HepG2 (cell line): Measurements from ENCODE around the gene MYO19. TPM values are rescaled to one million over a fixed set of nuclear protein-coding genes. Genes with fewer than 3 reads are reported as not detected.

Experiments
- AHR ChIP-seq: IDR thresholded peaks from 2 replicates; pipeline ENCODE4 v1.6.1; 2018; ENCODE audit warnings: missing genetic modification reagents, missing compliant biosample characterization
- ARNT ChIP-seq: fragments of 450-650 bp; IDR thresholded peaks from 2 replicates; pipeline ENCODE4 v1.6.1; 2017
- DBP ChIP-seq: sonication (generic); formaldehyde crosslinking; IDR thresholded peaks from 2 replicates; pipeline ENCODE4 v1.4.0; 2020; ENCODE audit warnings: missing genetic modification reagents; ENCODE audit errors: not compliant biosample characterization
- DMTF1 ChIP-seq: sonication (generic); formaldehyde crosslinking; IDR thresholded peaks from 2 replicates; pipeline ENCODE4 v1.4.0; 2020; ENCODE audit warnings: mild to moderate bottlenecking, missing genetic modification reagents
- DNMT3B ChIP-seq: conservative IDR thresholded peaks from 2 replicates; pipeline ENCODE4 v1.6.1; 2016; ENCODE audit warnings: missing biosample characterization, control low read depth
- EHMT2 ChIP-seq: fragments of 200-600 bp; sonication (generic); IDR thresholded peaks from 2 replicates; pipeline ENCODE4 v1.7.0; 2017; ENCODE audit warnings: antibody characterized with exemption, low read depth, low read length, borderline replicate concordance
- HIVEP1 ChIP-seq: sonication (generic); formaldehyde crosslinking; IDR thresholded peaks from 2 replicates; pipeline ENCODE4 v1.4.0; 2020; ENCODE audit warnings: mild to moderate bottlenecking, missing genetic modification reagents
- MXD4 ChIP-seq: IDR thresholded peaks from 2 replicates; pipeline ENCODE4 v1.6.1; 2016; ENCODE audit warnings: mild to moderate bottlenecking, missing biosample characterization, missing genetic modification reagents
- PATZ1 ChIP-seq: sonication (generic); formaldehyde crosslinking; IDR thresholded peaks from 2 replicates; pipeline ENCODE4 v1.4.0; 2020; ENCODE audit warnings: missing genetic modification reagents
- SP5 ChIP-seq: IDR thresholded peaks from 2 replicates; pipeline ENCODE4 v1.6.1; 2016; ENCODE audit warnings: low read depth, borderline replicate concordance
- ZBTB49 ChIP-seq: sonication (generic); formaldehyde crosslinking; IDR thresholded peaks from 2 replicates; pipeline ENCODE4 v1.4.0; 2020; ENCODE audit warnings: missing genetic modification reagents, borderline replicate concordance
- ZFY ChIP-seq: sonication (generic); formaldehyde crosslinking; IDR thresholded peaks from 2 replicates; pipeline ENCODE4 v1.4.0; 2020; ENCODE audit warnings: missing genetic modification reagents
- ZNF143 ChIP-seq: sonication (generic); formaldehyde crosslinking; IDR thresholded peaks from 2 replicates; pipeline ENCODE4 v1.4.0; 2020; ENCODE audit warnings: missing genetic modification reagents
- ZNF225 ChIP-seq: sonication (generic); formaldehyde crosslinking; IDR thresholded peaks from 2 replicates; pipeline ENCODE4 v1.4.0; 2020; ENCODE audit warnings: mild to moderate bottlenecking, missing genetic modification reagents
- ZNF256 ChIP-seq: sonication (generic); formaldehyde crosslinking; conservative IDR thresholded peaks from 2 replicates; pipeline ENCODE4 v1.4.0; 2020; ENCODE audit warnings: missing genetic modification reagents
- ZNF280D ChIP-seq: sonication (generic); formaldehyde crosslinking; IDR thresholded peaks from 2 replicates; pipeline ENCODE4 v1.5.1; 2020; ENCODE audit warnings: mild to moderate bottlenecking, missing genetic modification reagents
- ZNF446 ChIP-seq: sonication (generic); formaldehyde crosslinking; IDR thresholded peaks from 2 replicates; pipeline ENCODE4 v1.5.0; 2020; ENCODE audit warnings: mild to moderate bottlenecking, missing genetic modification reagents
- ZNF451 ChIP-seq: sonication (generic); formaldehyde crosslinking; IDR thresholded peaks from 2 replicates; pipeline ENCODE4 v1.5.0; 2020; ENCODE audit warnings: mild to moderate bottlenecking, missing genetic modification reagents
- ZNF619 ChIP-seq: sonication (generic); formaldehyde crosslinking; IDR thresholded peaks from 2 replicates; pipeline ENCODE4 v1.4.0; 2020; ENCODE audit warnings: mild to moderate bottlenecking, missing genetic modification reagents
- polyA plus RNA-seq, 8 experiments: library from polyadenylated mRNA; depleted of rRNA in 3 of 8; stranded (reverse) in 7 of 8; unstranded in 1 of 8; fragments of >200 nt; fragmentation: Illumina TruSeq in 4 of 8; extraction: Trizol in 4 of 8; gene quantifications; 2 replicates each; pipeline versions ENCODE4 v1.2.1 to v1.2.3, GENCODE V29; 2011 to 2016; ENCODE audit warnings: low read depth in 4 of 8, missing spikeins in 1 of 8, mixed read lengths in 1 of 8; ENCODE audit not compliant: insufficient read depth in 1 of 8
- total RNA-seq, 5 experiments: library from RNA; depleted of rRNA; stranded (reverse); fragments of >200 nt; fragmentation: Illumina TruSeq; extraction: Trizol; gene quantifications; 2 replicates each; pipeline ENCODE4 v1.2.3, GENCODE V29; 2016; ENCODE audit warnings: low read depth in 1 of 5

Gene MYO19
- total and polyA plus RNA-seq, 2 of the 13 experiments (the other 11 are each of a cell fraction or from before 2014, with no cell fraction given) = 75.7 to 82.3 TPM

- TF ChIP-seq PATZ1 (no peak; the same call in 1 of the 2 replicates), ZFY (CRISPR knock-in tag) (peak; percentile 93), ZNF143 (CRISPR knock-in tag) (no peak), DMTF1 (CRISPR knock-in tag) (no peak), ZNF451 (CRISPR knock-in tag) (no peak; the same call in 1 of the 2 replicates), HIVEP1 (CRISPR knock-in tag) (no peak), DNMT3B (CRISPR knock-in tag) (0 out of 2 replicates have a peak, but pooled peaks have one; percentile 43), ZNF256 (CRISPR knock-in tag) (no peak), MXD4 (CRISPR knock-in tag) (no peak), ZNF446 (no peak; the same call in 1 of the 2 replicates), ZNF225 (CRISPR knock-in tag) (0 out of 2 replicates have a peak, but pooled peaks have one; percentile 44), ARNT (no peak), SP5 (CRISPR knock-in tag) (no peak; the same call in 1 of the 2 replicates), ZNF619 (CRISPR knock-in tag) (peak; percentile 5; the same call in 1 of the 2 replicates), DBP (peak; percentile 14), AHR (CRISPR knock-in tag) (no peak), ZBTB49 (CRISPR knock-in tag) (no peak), ZNF280D (no peak), EHMT2 (no peak)
Measured at GRCh38 chr17:36544307-36545076, 9.8 kb upstream of the MYO19 start, which contains the start of gene GGNBP2 (continued).
